SU-DHL-6 (cell line): ENCODE data around the gene UBASH3B.

ENCODE experiments used
- H2AFZ ChIP-seq: fragments of 200-600 bp; sonication (generic); 2 replicates; pipeline ENCODE4 v1.6.1; 2014; ENCODE audit warnings: low read depth, mild to moderate bottlenecking, moderate library complexity, mixed read lengths, antibody characterized with exemption, low read length; ENCODE audit not compliant: severe bottlenecking
- H3F3A ChIP-seq: fragments of 200-600 bp; shearing (Covaris generic); 2 replicates; pipeline ENCODE4 v1.6.0; 2016; ENCODE audit warnings: antibody characterized with exemption, mild to moderate bottlenecking; ENCODE audit not compliant: insufficient read depth
- H3K27ac ChIP-seq: fragments of 200-600 bp; sonication (generic); 2 replicates; pipeline ENCODE4 v1.5.1; 2016; ENCODE audit warnings: low read depth, mild to moderate bottlenecking, low read length, moderate library complexity, mixed read lengths
- H3K27me3 ChIP-seq: fragments of 200-600 bp; sonication (generic), shearing (Covaris generic); 2 replicates; pipeline ENCODE4 v1.6.0; 2014; ENCODE audit warnings: mild to moderate bottlenecking, low read length
- H3K36me3 ChIP-seq: fragments of 200-600 bp; sonication (generic); 2 replicates; pipeline ENCODE4 v1.6.1; 2014; ENCODE audit warnings: mild to moderate bottlenecking, low read length, mixed read lengths
- H3K4me2 ChIP-seq: fragments of 300-600, 200-600 bp; shearing (Covaris generic), sonication (generic); 2 replicates; pipeline ENCODE4 v1.6.0; 2014; ENCODE audit warnings: low read length, low read depth, mild to moderate bottlenecking; ENCODE audit not compliant: poor library complexity, severe bottlenecking
- H3K4me3 ChIP-seq: fragments of 200-600 bp; sonication (generic); 2 replicates; pipeline ENCODE4 v1.5.1; 2014; ENCODE audit warnings: antibody characterized with exemption, low read length, mild to moderate bottlenecking, mixed read lengths; ENCODE audit not compliant: insufficient read depth, poor library complexity, severe bottlenecking
- H3K79me2 ChIP-seq: fragments of 200-600 bp; sonication (generic); 2 replicates; pipeline ENCODE4 v1.6.1; 2014; ENCODE audit warnings: mild to moderate bottlenecking, low read length, moderate library complexity; ENCODE audit not compliant: insufficient read depth
- H3K9ac ChIP-seq: fragments of 200-600 bp; sonication (generic); 2 replicates; pipeline ENCODE4 v1.7.0; 2014; ENCODE audit warnings: mild to moderate bottlenecking, low read length
- H3K9me2 ChIP-seq: fragments of 200-600 bp; sonication (generic); replicated peaks from 2 replicates; pipeline ENCODE4 v1.6.1; 2014; ENCODE audit warnings: low read length; ENCODE audit not compliant: insufficient read depth
- H3K9me3 ChIP-seq: fragments of 200-600 bp; sonication (generic); 2 replicates; pipeline ENCODE4 v1.6.1; 2014; ENCODE audit warnings: low read length, mixed read lengths; ENCODE audit not compliant: insufficient read depth
- H4K20me1 ChIP-seq: fragments of 200-600 bp; sonication (generic); 2 replicates; pipeline ENCODE4 v1.6.1; 2014; ENCODE audit warnings: low read depth, mild to moderate bottlenecking, antibody characterized with exemption, low read length, moderate library complexity, mixed read lengths
- EZH2phosphoT487 ChIP-seq: fragments of 200-600 bp; sonication (generic), shearing (Covaris generic); conservative IDR thresholded peaks from 2 replicates; pipeline ENCODE4 v1.6.1; 2018; ENCODE audit warnings: mild to moderate bottlenecking, antibody characterized with exemption, low read length, moderate library complexity, mixed read lengths
- TF ChIP-seq, protein P1 (sequence below): fragments of 200-600 bp; sonication (generic); IDR thresholded peaks from one replicate; pipeline ENCODE4 v1.5.1; 2017; ENCODE audit warnings: antibody characterized with exemption, mild to moderate bottlenecking, low read length, moderate library complexity; ENCODE audit not compliant: insufficient read depth, poor library complexity, severe bottlenecking

The UBASH3B gene

DNA sequence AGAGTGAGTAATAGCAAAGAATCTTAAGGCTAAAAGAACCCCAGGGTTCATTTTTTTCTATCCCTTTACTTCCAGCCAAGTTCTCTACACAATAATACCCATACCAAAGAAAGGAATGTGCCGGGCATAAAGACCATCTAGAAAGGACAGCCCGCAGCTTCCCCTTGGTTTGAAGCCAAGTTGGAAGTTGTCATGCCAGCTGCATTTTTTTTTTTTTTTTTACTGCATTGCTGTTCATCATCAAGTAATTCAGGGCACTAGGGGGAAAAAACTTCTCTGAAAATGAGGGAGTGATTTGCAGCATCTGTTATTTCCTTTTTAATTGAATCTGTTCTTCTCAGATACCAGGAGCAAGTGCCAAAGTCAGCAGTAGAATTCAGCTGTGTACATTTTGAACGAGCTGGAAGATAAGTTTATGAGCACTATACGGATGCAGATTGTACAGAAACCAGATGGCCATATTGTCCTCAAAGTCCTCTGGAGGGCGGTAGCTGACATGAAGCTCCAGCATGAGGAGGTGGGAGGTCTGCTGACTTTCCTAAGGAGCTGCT, 56.4 kb downstream of the UBASH3B start:
- H2AFZ ChIP-seq: no peak overlapping the region
- H3F3A ChIP-seq: no peaks in the 10 kb centered on the region
- H3K27ac ChIP-seq: no peak overlapping the region
- no peak overlapping the region for H3K4me2 ChIP-seq
- no peak overlapping the region for H3K9ac ChIP-seq
- H4K20me1 ChIP-seq: no peaks in the 10 kb centered on the region
- H3K27me3 ChIP-seq: no peaks in the 10 kb centered on the region
- no peaks in the 10 kb centered on the region for H3K9me3 ChIP-seq
- no peaks in the 10 kb centered on the region for H3K79me2 ChIP-seq
- H3K9me2 ChIP-seq: no peaks in the 10 kb centered on the region
- H3K4me3 ChIP-seq: no peak overlapping the region
- H3K36me3 ChIP-seq: no peaks in the 10 kb centered on the region
- no peak for TF ChIP-seq EZH2phosphoT487
- TF ChIP-seq, protein P1, sequence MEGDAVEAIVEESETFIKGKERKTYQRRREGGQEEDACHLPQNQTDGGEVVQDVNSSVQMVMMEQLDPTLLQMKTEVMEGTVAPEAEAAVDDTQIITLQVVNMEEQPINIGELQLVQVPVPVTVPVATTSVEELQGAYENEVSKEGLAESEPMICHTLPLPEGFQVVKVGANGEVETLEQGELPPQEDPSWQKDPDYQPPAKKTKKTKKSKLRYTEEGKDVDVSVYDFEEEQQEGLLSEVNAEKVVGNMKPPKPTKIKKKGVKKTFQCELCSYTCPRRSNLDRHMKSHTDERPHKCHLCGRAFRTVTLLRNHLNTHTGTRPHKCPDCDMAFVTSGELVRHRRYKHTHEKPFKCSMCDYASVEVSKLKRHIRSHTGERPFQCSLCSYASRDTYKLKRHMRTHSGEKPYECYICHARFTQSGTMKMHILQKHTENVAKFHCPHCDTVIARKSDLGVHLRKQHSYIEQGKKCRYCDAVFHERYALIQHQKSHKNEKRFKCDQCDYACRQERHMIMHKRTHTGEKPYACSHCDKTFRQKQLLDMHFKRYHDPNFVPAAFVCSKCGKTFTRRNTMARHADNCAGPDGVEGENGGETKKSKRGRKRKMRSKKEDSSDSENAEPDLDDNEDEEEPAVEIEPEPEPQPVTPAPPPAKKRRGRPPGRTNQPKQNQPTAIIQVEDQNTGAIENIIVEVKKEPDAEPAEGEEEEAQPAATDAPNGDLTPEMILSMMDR: no peak

DNA sequence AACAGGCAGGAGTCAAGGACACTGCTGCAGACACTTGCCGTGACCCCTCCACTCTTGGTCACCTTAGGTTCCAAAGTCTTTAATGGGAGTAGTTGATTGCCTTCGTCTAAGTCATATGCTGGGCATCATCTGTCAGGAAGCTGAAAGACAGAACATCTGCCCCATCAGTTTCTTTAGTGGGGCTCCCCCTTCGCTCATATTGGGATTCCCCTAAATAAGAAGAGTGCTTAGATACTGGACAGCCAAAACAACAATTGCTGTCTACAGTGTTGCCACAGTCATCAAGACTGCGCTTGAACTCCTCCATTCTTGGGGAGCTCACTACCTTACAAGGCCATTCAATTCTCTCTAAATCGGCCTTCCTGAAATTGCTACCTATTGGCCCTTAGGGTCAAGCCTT, 58.5 kb downstream of the UBASH3B start:
- TF ChIP-seq EZH2phosphoT487: no peak
- TF ChIP-seq, protein P1: no peak
- no peak overlapping the region for H2AFZ ChIP-seq
- H3K79me2 ChIP-seq: no peaks in the 10 kb centered on the region
- H3F3A ChIP-seq: no peaks in the 10 kb centered on the region
- H3K4me3 ChIP-seq: no peak overlapping the region
- H3K27me3 ChIP-seq: no peaks in the 10 kb centered on the region
- H3K36me3 ChIP-seq: no peaks in the 10 kb centered on the region
- H3K9me2 ChIP-seq: no peaks in the 10 kb centered on the region
- H3K27ac ChIP-seq: no peak overlapping the region
- no peak overlapping the region for H3K4me2 ChIP-seq
- no peak overlapping the region for H3K9ac ChIP-seq
- H3K9me3 ChIP-seq: no peaks in the 10 kb centered on the region
- H4K20me1 ChIP-seq: no peaks in the 10 kb centered on the region

DNA sequence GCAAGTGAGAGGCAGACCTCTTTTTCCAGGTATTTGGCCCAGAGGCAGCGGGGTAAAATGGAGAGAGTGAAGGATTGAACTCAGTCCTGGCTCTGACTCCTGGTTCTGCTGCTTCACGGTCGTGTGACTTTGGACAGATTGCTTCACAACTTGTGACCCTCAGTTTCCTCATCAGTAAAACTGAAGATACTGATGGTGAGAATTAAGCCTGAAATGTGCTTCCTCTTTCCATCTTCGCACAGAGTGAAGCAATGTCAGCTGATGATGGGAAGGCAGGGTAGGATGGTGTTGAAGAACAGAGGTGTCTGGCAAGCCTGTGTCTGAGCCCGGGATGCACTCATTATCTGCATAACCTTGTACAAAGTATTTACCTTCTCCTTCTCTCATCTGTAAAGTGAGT, 59.0 kb downstream of the UBASH3B start:
- no peak overlapping the region for H3K4me2 ChIP-seq
- no peaks in the 10 kb centered on the region for H3K9me3 ChIP-seq
- no peaks in the 10 kb centered on the region for H4K20me1 ChIP-seq
- H3K27me3 ChIP-seq: no peaks in the 10 kb centered on the region
- H3K79me2 ChIP-seq: no peaks in the 10 kb centered on the region
- H3K9ac ChIP-seq: no peak overlapping the region
- H3K9me2 ChIP-seq: no peaks in the 10 kb centered on the region
- no peaks in the 10 kb centered on the region for H3F3A ChIP-seq
- H3K4me3 ChIP-seq: no peak overlapping the region
- no peak overlapping the region for H3K27ac ChIP-seq
- H3K36me3 ChIP-seq: no peaks in the 10 kb centered on the region
- TF ChIP-seq, protein P1: no peak
- TF ChIP-seq EZH2phosphoT487: no peak
- H2AFZ ChIP-seq: no peak overlapping the region
